ENCODE measurements around the gene UQCRC1.

Gene UQCRC1

DNA sequence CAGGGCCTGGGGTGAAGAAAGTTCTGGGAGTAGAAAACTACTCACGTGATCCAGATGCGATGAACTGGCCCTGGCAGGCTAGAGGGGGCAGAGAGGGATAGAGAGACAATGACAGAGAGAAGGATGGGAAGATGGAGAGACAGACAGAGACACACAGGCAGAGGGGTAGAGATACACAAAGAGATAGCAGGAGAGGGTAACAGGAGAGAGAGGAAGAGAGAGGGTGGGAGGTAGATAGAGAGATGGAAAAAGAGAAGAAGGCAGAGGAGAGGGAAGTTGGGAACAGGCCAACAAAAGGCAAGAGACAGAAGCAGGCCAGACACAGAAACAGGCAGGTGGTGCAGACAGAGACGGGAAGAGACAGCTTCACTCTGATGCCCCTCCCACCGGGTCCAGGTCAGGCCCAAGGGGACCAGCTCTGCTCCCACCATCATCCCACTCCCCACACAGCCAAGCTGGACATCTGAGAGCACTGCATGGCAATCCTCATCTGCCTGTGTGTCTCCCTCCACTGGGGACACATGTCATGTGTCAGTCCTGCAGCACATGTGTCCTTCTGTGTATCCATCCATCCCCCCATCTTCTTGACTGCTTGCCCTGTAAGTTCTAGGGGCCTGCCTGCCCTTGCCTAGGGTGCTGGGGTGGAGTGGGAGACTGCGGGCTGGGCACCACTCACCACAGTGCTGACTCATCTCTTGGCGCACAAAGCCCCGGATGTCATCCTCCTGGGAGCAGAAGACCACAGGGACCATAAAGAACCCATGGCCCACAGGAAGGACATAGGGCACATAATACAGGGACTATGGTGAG lies 43.6 kb downstream of the UQCRC1 start:
- no peak for TF ChIP-seq CTCF (IDR thresholded peaks at IDR 0.05; ENCODE audit: low read depth, low read length)
- no peak overlapping the region for H3K4me3 ChIP-seq (ENCODE audit: low read depth, low read length)
- in situ Hi-C loops (cut with HindIII; ENCODE audit: low sequenced_read_pairs): no loop called here
- DNase-seq (ENCODE audit: low read depth, low spot score): peak; percentile 78

DNA sequence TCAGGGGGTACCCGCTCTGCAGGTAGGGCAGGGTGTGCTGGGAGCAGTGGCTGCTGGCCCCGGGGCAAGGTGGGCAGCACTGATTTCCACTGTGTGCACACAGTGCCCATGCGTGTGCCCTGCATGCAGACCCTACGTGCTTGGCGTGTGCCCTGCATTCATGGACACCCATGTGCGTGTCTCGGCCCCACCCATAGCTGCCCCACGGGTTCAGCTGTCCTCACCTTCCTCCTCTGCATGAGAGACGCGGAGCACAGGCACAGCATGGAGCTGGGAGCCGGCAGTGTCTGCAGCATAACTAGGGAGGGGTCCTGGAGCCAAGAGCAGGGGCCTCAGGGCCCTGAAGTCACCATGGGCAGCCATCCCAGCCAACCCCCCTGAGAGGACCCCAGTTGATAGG lies 44.3 kb downstream of the UQCRC1 start:
- DNase-seq (ENCODE audit: low read depth, low spot score): no peak
- no peak for TF ChIP-seq CTCF (IDR thresholded peaks at IDR 0.05; ENCODE audit: low read depth, low read length)
- in situ Hi-C loops (cut with HindIII; ENCODE audit: low sequenced_read_pairs): no loop called here
- no peak overlapping the region for H3K4me3 ChIP-seq (ENCODE audit: low read depth, low read length)

- no peak overlapping the region for H3K4me3 ChIP-seq (ENCODE audit: low read depth, low read length)
- no peak for DNase-seq (ENCODE audit: low read depth, low spot score)
- no peak for TF ChIP-seq CTCF (IDR thresholded peaks at IDR 0.05; ENCODE audit: low read depth, low read length)
Measured at GRCh38 chr3:48564667-48565066, 44.8 kb downstream of the UQCRC1 start.

DNA sequence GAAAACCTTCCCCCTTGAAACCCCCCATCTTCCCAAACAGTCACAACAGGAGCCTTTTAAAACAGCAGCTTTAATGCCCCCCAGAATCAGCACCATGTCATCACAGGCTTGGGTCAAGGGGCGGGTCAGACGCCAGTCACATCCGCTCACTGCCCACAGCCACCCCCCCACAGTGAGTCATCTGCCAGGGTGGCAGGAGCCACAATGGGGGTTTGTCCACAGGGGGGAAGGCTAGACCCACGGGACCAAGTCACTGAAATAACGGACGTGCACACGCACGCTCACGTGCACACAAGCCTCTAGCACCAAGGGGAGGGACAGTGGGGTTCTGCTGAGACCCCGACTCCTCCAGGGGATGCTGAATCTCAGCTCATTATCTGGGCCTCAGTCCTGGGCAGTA lies 45.4 kb downstream of the UQCRC1 start:
- DNase-seq (ENCODE audit: low read depth, low spot score): peak; percentile 69
- no peak overlapping the region for H3K4me3 ChIP-seq (ENCODE audit: low read depth, low read length)
- in situ Hi-C loops (cut with HindIII; ENCODE audit: low sequenced_read_pairs): no loop called here
- no peak for TF ChIP-seq CTCF (IDR thresholded peaks at IDR 0.05; ENCODE audit: low read depth, low read length)

More at GRCh38 chr3:48564667-48565066, 44.8 kb downstream of the UQCRC1 start:
- in situ Hi-C loops (cut with HindIII; ENCODE audit: low sequenced_read_pairs): no loop called here

- TF ChIP-seq CTCF (IDR thresholded peaks at IDR 0.05; ENCODE audit: low read depth, low read length): no peak
- no peak within 1 kb of the TSS for H3K4me3 ChIP-seq (ENCODE audit: low read depth, low read length)
- in situ Hi-C loops (cut with HindIII; ENCODE audit: low sequenced_read_pairs): no loop called here
- DNase-seq (ENCODE audit: low read depth, low spot score): peak; percentile 62
Measured at GRCh38 chr3:48563382-48563918, 46.0 kb downstream of the UQCRC1 start, which contains the start of gene UCN2. UCN2 (minus strand) TSS chr3:48563781; CDS start chr3:48563124, 657 bp downstream.

DNA sequence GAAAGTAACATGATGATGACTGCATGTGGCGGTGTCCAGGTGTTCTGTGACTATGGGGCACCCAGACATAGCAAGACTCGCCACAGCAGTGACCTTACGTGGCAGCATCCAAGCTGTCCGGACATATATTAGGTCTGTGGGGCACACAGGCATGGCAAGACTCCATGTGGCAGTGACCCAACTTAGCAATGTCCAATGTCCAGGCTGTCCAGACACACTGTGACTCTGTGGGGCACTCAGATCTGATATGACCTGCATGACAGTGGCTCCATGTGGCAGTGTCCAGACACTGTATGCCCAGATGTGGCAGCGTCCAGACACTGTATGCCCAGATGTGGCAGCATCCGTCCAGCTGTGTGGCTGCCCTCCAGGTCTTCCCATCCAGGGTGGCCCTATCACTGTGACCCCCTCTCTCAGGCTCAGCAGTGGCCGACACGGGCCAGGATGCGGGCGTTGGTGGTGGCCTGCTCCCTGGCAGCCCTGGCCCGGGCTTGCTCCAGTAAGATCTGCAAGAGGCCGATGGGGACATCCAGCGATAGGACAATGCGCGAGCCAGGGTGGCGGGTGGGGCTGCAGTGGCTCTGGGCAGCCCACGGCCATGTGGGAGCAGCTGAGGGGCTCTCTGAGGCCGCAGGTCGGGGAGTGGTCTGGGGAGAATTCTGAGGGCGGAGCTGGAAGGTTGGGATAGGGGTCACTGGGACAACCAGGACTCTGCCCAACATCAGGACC lies 46.9 kb downstream of the UQCRC1 start:
- in situ Hi-C loops (cut with HindIII; ENCODE audit: low sequenced_read_pairs): no loop called here

More for the DNA sequence above, 46.9 kb downstream of the UQCRC1 start:
- no peak for DNase-seq (ENCODE audit: low read depth, low spot score)
- no peak for TF ChIP-seq CTCF (IDR thresholded peaks at IDR 0.05; ENCODE audit: low read depth, low read length)
- H3K4me3 ChIP-seq (ENCODE audit: low read depth, low read length): no peak overlapping the region
